Measurements from ENCODE around the gene GPR152. TPM values are rescaled to one million over a fixed set of nuclear protein-coding genes. Genes with fewer than 3 reads are reported as not detected.

GPR152 gene
- total RNA-seq, 2 experiments from 2014 or later: not detected

GRCh38 chr11:67406969-67407687, 45.4 kb downstream of the GPR152 start:
- H3K4me1 Mint-ChIP-seq (ENCODE audit: low read depth): peaks cover 84% of the 10 kb centered on the region
- Histone ChIP-seq H3K27me3 (ENCODE audit: control insufficient read depth in 1 of 2, insufficient read depth in 2 of 2, low read length in 2 of 2) (no peaks in the 10 kb centered on the region), H3K36me3 (ENCODE audit: insufficient read depth, low read length) (peaks cover 48% of the 10 kb centered on the region), H3K27ac (ENCODE audit: low read depth in 1 of 2, low read length in 2 of 2) (peak overlapping the region; percentile 41 to 84), H3K9me3 (ENCODE audit: control insufficient read depth in 1 of 2, insufficient read depth in 1 of 2, low read length in 2 of 2) (no peaks in the 10 kb centered on the region), H3K4me3 (ENCODE audit: low read length) (peak overlapping the region; percentile 100), H3K4me1 (ENCODE audit: insufficient read depth, low read length) (peaks cover 92% of the 10 kb centered on the region)
- H3K36me3 Mint-ChIP-seq (ENCODE audit: low read depth): peaks cover 54% of the 10 kb centered on the region
- no peaks in the 10 kb centered on the region for H3K27me3 Mint-ChIP-seq
- TF ChIP-seq CTCF (IDR thresholded peaks at IDR 0.05): no peak
- peak overlapping the region; percentile 98 for H3K27ac Mint-ChIP-seq
- H3K9me3 Mint-ChIP-seq: no peaks in the 10 kb centered on the region
- POLR2A ChIA-PET: interaction anchor here (0.7 to 3.5 kb wide), 15 partner anchors 9 to 98 kb away, joined by 3 to 136 read pairs (median 8); partner anchors contain the start of genes AIP, CORO1B, PITPNM1 and PTPRCAP
- ATAC-seq (ENCODE audit: poor library complexity): no peak
- CTCF ChIA-PET: interaction anchor here (0.5 to 1.9 kb wide), 15 partner anchors 9 to 99 kb away, joined by 3 to 8 read pairs (median 4); partner anchors contain the start of genes AIP, PITPNM1, POLD4 and RAD9A
- DNase-seq: peak in 5 of 14 experiments; percentile 41 to 73 (median 51)
- intact Hi-C loops (cut with DNase I, micrococcal nuclease): loop anchor here in 1 of 2 experiments (2.0 kb wide), 1 partner anchor 28 kb away; no protein-coding TSS in a partner anchor
- peak overlapping the region; percentile 88 for H3K4me3 Mint-ChIP-seq

DNA sequence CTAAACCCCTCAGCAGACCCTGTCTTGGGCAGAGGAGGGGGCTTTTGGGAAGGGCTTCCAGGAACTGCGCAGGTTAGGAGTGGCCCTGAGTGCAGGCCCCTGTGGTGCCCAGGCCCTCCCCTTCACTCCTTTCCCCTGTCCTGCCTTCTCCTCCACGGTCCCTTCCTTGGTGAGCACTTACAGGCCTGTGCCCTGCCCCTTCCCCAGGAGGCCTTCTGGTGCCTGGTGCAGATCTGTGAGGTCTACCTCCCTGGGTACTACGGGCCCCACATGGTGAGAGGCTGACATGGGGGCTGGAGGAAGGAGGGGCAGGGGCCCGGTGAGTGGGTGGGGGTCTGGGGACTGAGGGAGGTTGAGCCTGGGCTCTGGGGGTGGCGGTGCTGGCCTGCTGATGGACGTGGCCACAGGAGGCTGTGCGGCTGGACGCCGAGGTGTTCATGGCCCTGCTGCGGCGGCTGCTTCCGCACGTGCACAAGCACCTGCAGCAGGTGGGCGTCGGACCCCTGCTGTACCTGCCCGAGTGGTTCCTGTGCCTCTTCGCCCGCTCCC, 46.0 kb downstream of the GPR152 start:
- peak overlapping the region; percentile 88 for H3K4me3 Mint-ChIP-seq
- H3K4me1 ChIP-seq (ENCODE audit: insufficient read depth, low read length): peaks cover 88% of the 10 kb centered on the region
- ATAC-seq (ENCODE audit: poor library complexity) (no peak), DNase-seq (no peak)
- no peaks in the 10 kb centered on the region for H3K9me3 Mint-ChIP-seq
- H3K27ac Mint-ChIP-seq: peak overlapping the region; percentile 98
- no peaks in the 10 kb centered on the region for H3K27me3 ChIP-seq (ENCODE audit: control insufficient read depth in 1 of 2, insufficient read depth in 2 of 2, low read length in 2 of 2)
- H3K36me3 ChIP-seq (ENCODE audit: insufficient read depth, low read length): peaks cover 48% of the 10 kb centered on the region
- no peak for TF ChIP-seq CTCF (IDR thresholded peaks at IDR 0.05)
- H3K4me1 Mint-ChIP-seq (ENCODE audit: low read depth): peaks cover 80% of the 10 kb centered on the region
- POLR2A ChIA-PET: interaction anchor here (0.7 to 3.5 kb wide), 11 partner anchors 14 to 79 kb away, joined by 3 to 136 read pairs (median 9); partner anchors contain the start of genes AIP, PTPRCAP, RAD9A and RPS6KB2
- intact Hi-C loops (cut with DNase I, micrococcal nuclease): loop anchor here in 1 of 2 experiments (2.0 kb wide), 1 partner anchor 28 kb away; no protein-coding TSS in a partner anchor
- peaks cover 54% of the 10 kb centered on the region for H3K36me3 Mint-ChIP-seq (ENCODE audit: low read depth)
- H3K27ac ChIP-seq (ENCODE audit: low read depth in 1 of 2, low read length in 2 of 2): peak overlapping the region; percentile 41 to 84
- H3K27me3 Mint-ChIP-seq: no peaks in the 10 kb centered on the region
- CTCF ChIA-PET: interaction anchor here (0.6 to 1.9 kb wide), 11 partner anchors 10 to 79 kb away, joined by 3 to 8 read pairs (median 4); partner anchors contain the start of genes AIP, POLD4 and RAD9A
- H3K4me3 ChIP-seq (ENCODE audit: low read length): peak overlapping the region; percentile 100
- no peaks in the 10 kb centered on the region for H3K9me3 ChIP-seq (ENCODE audit: control insufficient read depth in 1 of 2, insufficient read depth in 1 of 2, low read length in 2 of 2)

GRCh38 chr11:67405688-67406339, 46.7 kb downstream of the GPR152 start:
- CTCF ChIA-PET: interaction anchor here (1.0 to 5.3 kb wide), 4 partner anchors 8 to 55 kb away, joined by 3 to 46 read pairs (median 4); partner anchors contain the start of gene CARNS1
- Mint-ChIP-seq H3K27me3 (no peaks in the 10 kb centered on the region), H3K4me3 (peak overlapping the region; percentile 100), H3K27ac (peak overlapping the region; percentile 98), H3K9me3 (no peaks in the 10 kb centered on the region), H3K36me3 (ENCODE audit: low read depth) (peaks cover 55% of the 10 kb centered on the region), H3K4me1 (ENCODE audit: low read depth) (peaks cover 73% of the 10 kb centered on the region)
- intact Hi-C loops (cut with DNase I, micrococcal nuclease): loop anchor here in 1 of 2 experiments (2.0 kb wide), 2 partner anchors 15 to 29 kb away; no protein-coding TSS in a partner anchor
- ATAC-seq (ENCODE audit: poor library complexity) (no peak), DNase-seq (no peak)
- POLR2A ChIA-PET: interaction anchor here (1.0 to 7.1 kb wide), 9 partner anchors 7 to 77 kb away, joined by 3 to 353 read pairs (median 61); partner anchors contain the start of genes AIP, CABP4, CARNS1 and POLD4
- Histone ChIP-seq H3K36me3 (ENCODE audit: insufficient read depth, low read length) (peaks cover 47% of the 10 kb centered on the region), H3K4me3 (ENCODE audit: low read length) (peak overlapping the region; percentile 100), H3K9me3 (ENCODE audit: control insufficient read depth in 1 of 2, insufficient read depth in 1 of 2, low read length in 2 of 2) (no peaks in the 10 kb centered on the region), H3K27me3 (ENCODE audit: control insufficient read depth in 1 of 2, insufficient read depth in 2 of 2, low read length in 2 of 2) (no peaks in the 10 kb centered on the region), H3K27ac (ENCODE audit: low read depth in 1 of 2, low read length in 2 of 2) (peak overlapping the region; percentile 41 to 84), H3K4me1 (ENCODE audit: insufficient read depth, low read length) (peaks cover 86% of the 10 kb centered on the region)
- TF ChIP-seq CTCF (IDR thresholded peaks at IDR 0.05): no peak
